A549 (cell line): ENCODE data around the gene BCO2. TPM values are rescaled to one million over a fixed set of nuclear protein-coding genes. Genes with fewer than 3 reads are reported as not detected.

Source experiments
- ATAC-seq, 2 experiments: fragments of 200-7000 bp in 1 of 2; fragments of >200 bp in 1 of 2; cut with Nextera tagmentation in 1 of 2; cut with Tn5 transposase in 1 of 2; 3 replicates each; pipeline versions ENCODE4 v1.8.0 to v1.9.1; 2018 to 2020; ENCODE audit warnings: mild to moderate bottlenecking in 1 of 2, moderate library complexity in 1 of 2
- CTCF ChIA-PET: fragments of 300-600 bp; sonication (Branson Sonifier 250); formaldehyde crosslinking; extraction: SDS; loops from one replicate; lab custom pipeline; 2021; ENCODE audit warnings: antibody characterized with exemption, inconsistent platforms; lab: Yijun Ruan, JAX
- POLR2A ChIA-PET: fragments of 350-600 bp; formaldehyde crosslinking; extraction: SDS; loops from one replicate; lab custom pipeline; 2021; ENCODE audit warnings: antibody characterized with exemption, inconsistent platforms; lab: Yijun Ruan, JAX
- DNase-seq, 2 experiments: peaks; one replicate each; pipeline versions ENCODE4 v3.0.0 to v3.0.0-alpha.2; 2011 to 2016; ENCODE audit warnings: low read depth in 1 of 2, low spot score in 1 of 2
- FAIRE-seq: peaks from 2 replicates; lab custom pipeline; 2011; peaks lifted over from hg19 to GRCh38; lab: Jason Lieb, UNC
- H3K27ac ChIP-seq, 2 experiments: fragments of >200 bp; sonication (Bioruptor Twin); formaldehyde crosslinking; 3 replicates each; pipeline ENCODE4 v1.5.1; 2016 to 2017
- H3K4me1 ChIP-seq: fragments of >200 bp; sonication (Bioruptor Twin); formaldehyde crosslinking; 3 replicates; pipeline ENCODE4 v1.6.1; 2016
- H3K4me2 ChIP-seq: fragments of >200 bp; sonication (Bioruptor Twin); formaldehyde crosslinking; 3 replicates; pipeline ENCODE4 v1.6.1; 2016
- H3K4me3 ChIP-seq: fragments of >200 bp; sonication (Bioruptor Twin); formaldehyde crosslinking; 3 replicates; pipeline ENCODE4 v1.5.1; 2016
- H3K9me3 ChIP-seq: fragments of >200 bp; sonication (Bioruptor Twin); formaldehyde crosslinking; 3 replicates; pipeline ENCODE4 v1.6.1; 2016
- BHLHE40 ChIP-seq: IDR thresholded peaks from 2 replicates; pipeline ENCODE4 v1.6.1; 2012; ENCODE audit warnings: low read depth, low read length, inconsistent platforms
- EP300 ChIP-seq, 2 experiments: fragments of >200 bp; sonication (Bioruptor Twin); formaldehyde crosslinking; IDR thresholded peaks; 2 replicates in 1 of 2; 3 replicates in 1 of 2; pipeline ENCODE4 v1.6.1; 2016 to 2017
- ESRRA ChIP-seq: fragments of 150-350 bp; IDR thresholded peaks from 2 replicates; pipeline ENCODE4 v1.6.1; 2014; ENCODE audit warnings: mild to moderate bottlenecking, low read length, borderline replicate concordance
- FOSB ChIP-seq: fragments of 250-450 bp; sonication (Bioruptor Pico); IDR thresholded peaks from 2 replicates; pipeline ENCODE4 v1.5.0; 2020; ENCODE audit warnings: mild to moderate bottlenecking, moderate library complexity
- FOXS1 ChIP-seq: fragments of 250-450 bp; sonication (Bioruptor Pico); IDR thresholded peaks from 2 replicates; pipeline ENCODE4 v1.5.0; 2020; ENCODE audit warnings: mild to moderate bottlenecking, moderate library complexity
- JUN ChIP-seq, 2 experiments: fragments of >200 bp; sonication (Bioruptor Twin); formaldehyde crosslinking; IDR thresholded peaks; 2 replicates in 1 of 2; 3 replicates in 1 of 2; pipeline ENCODE4 v1.6.1; 2016 to 2017
- NR3C1 ChIP-seq: fragments of >200 bp; sonication (Bioruptor Twin); formaldehyde crosslinking; IDR thresholded peaks from 3 replicates; pipeline ENCODE4 v1.6.1; 2017
- RNF2 ChIP-seq: fragments of 200-600 bp; sonication (generic); IDR thresholded peaks from 2 replicates; pipeline ENCODE4 v1.6.1; 2016; ENCODE audit warnings: low read depth, mild to moderate bottlenecking, antibody characterized with exemption, moderate library complexity, borderline replicate concordance
- ZNF302 ChIP-seq: fragments of 250-450 bp; sonication (Bioruptor Pico); IDR thresholded peaks from 2 replicates; pipeline ENCODE4 v1.9.0; 2021; ENCODE audit warnings: inconsistent platforms, mild to moderate bottlenecking, moderate library complexity
- WGBS: methylation state at CpG from one replicate; pipeline ENCODE4 v1.1.6; 2017; ENCODE audit errors: missing lambda C conversion rate; 5-methylcytosine and 5-hydroxymethylcytosine counted together
- polyA plus RNA-seq, 4 experiments: library from polyadenylated mRNA; depleted of rRNA in 3 of 4; stranded (reverse); fragments of >200 nt; fragmentation: RNase III in 1 of 4; extraction: RNeasy Plus Mini Kit Qiagen cat#74134 plus additional on column Dnase treatment in 1 of 4; gene quantifications; 2 replicates in 3 of 4; 3 replicates in 1 of 4; pipeline ENCODE4 v1.2.3, GENCODE V29; 2011 to 2017
- small RNA-seq, 6 experiments: library from RNA; depleted of rRNA; stranded (forward); fragments of <200 nt; gene quantifications; one replicate each; pipeline ENCODE3, GENCODE V24; 2012
- TF ChIP-seq, protein P1 (sequence below): fragments of >200 bp; sonication (Bioruptor Twin); formaldehyde crosslinking; IDR thresholded peaks from 3 replicates; pipeline ENCODE4 v1.6.1; 2016
- TF ChIP-seq, protein P2 (sequence below): fragments of >200 bp; sonication (Bioruptor Twin); formaldehyde crosslinking; IDR thresholded peaks from 3 replicates; pipeline ENCODE4 v1.5.1; 2016

BCO2 gene
- polyA plus RNA-seq, 2 of the 4 experiments (the other 2 are of a cell fraction) = 1.3 to 1.9 TPM

DNA sequence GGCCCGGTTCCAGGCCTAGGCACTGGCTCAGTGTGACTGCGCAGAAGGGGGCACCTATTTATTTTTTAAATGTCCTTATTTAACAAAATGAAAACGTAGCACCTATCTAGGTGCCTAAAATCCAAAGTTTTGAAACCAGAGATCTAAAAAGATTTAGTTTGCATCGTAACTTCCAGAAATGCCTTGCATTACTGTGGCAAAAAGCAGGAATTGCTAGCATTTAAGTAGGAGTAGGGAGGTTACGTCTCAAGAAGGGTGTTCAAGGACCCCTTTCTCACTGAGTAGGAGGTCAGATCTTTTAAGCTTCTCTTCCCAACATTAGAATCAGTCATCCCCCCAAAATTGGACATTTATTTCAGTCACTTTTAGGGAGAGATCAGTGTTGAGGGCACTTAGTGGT is 93.1 kb downstream of the BCO2 start:
- 70% methylated on average over 5 of the region's 5 CpGs for WGBS
- H3K9me3 ChIP-seq = no peaks in the 10 kb centered on the region
- no peak for DNase-seq
- no peak overlapping the region for H3K4me2 ChIP-seq
- no peak overlapping the region for H3K4me3 ChIP-seq
- TF ChIP-seq BHLHE40 (no peak), JUN (IDR thresholded peaks at IDR 0.05) (no peak), NR3C1 (no peak), ZNF302 (CRISPR knock-in tag) (no peak), ESRRA (no peak), RNF2 (no peak), FOXS1 (CRISPR knock-in tag) (no peak), EP300 (IDR thresholded peaks at IDR 0.05) (no peak), FOSB (CRISPR knock-in tag) (no peak)
- TF ChIP-seq, protein P1, sequence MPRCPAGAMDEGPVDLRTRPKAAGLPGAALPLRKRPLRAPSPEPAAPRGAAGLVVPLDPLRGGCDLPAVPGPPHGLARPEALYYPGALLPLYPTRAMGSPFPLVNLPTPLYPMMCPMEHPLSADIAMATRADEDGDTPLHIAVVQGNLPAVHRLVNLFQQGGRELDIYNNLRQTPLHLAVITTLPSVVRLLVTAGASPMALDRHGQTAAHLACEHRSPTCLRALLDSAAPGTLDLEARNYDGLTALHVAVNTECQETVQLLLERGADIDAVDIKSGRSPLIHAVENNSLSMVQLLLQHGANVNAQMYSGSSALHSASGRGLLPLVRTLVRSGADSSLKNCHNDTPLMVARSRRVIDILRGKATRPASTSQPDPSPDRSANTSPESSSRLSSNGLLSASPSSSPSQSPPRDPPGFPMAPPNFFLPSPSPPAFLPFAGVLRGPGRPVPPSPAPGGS = no peak
- TF ChIP-seq, protein P2, sequence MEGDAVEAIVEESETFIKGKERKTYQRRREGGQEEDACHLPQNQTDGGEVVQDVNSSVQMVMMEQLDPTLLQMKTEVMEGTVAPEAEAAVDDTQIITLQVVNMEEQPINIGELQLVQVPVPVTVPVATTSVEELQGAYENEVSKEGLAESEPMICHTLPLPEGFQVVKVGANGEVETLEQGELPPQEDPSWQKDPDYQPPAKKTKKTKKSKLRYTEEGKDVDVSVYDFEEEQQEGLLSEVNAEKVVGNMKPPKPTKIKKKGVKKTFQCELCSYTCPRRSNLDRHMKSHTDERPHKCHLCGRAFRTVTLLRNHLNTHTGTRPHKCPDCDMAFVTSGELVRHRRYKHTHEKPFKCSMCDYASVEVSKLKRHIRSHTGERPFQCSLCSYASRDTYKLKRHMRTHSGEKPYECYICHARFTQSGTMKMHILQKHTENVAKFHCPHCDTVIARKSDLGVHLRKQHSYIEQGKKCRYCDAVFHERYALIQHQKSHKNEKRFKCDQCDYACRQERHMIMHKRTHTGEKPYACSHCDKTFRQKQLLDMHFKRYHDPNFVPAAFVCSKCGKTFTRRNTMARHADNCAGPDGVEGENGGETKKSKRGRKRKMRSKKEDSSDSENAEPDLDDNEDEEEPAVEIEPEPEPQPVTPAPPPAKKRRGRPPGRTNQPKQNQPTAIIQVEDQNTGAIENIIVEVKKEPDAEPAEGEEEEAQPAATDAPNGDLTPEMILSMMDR = no peak
- TF ChIP-seq, all 56 proteins: peak for 0
- ATAC-seq (no peak), FAIRE-seq (no peak)
- ChIA-PET POLR2A (no interaction called here), CTCF (interaction anchor here (1.4 to 4.6 kb wide), 2 partner anchors 12 to 48 kb away, joined by 4 to 38 read pairs; no protein-coding TSS in a partner anchor)
- Histone ChIP-seq H3K27ac (no peak overlapping the region), H3K4me1 (no peaks in the 10 kb centered on the region)

Small RNA genes lying within 50 kb of the gene (small RNA-seq; reads per million reads assigned to genes)
- 0 reads per million in 6 experiments for gene MRPS36P4

Other genes starting within 250 kb of the BCO2 start
- 6.9 and 7.9 TPM in 2 replicates for gene DIXDC1, start 238.2 kb upstream of the BCO2 start, polyA plus RNA-seq (2011; rRNA removed)
- gene DIXDC1, start 238.2 kb upstream of the BCO2 start, polyA plus RNA-seq (2017; fragmentation: RNase III; extraction: RNeasy Plus Mini Kit Qiagen cat#74134 plus additional on column Dnase treatment) = 5.5 to 7.4 TPM (median 7.1 TPM) in 3 replicates
- gene DLAT, start 150.1 kb upstream of the BCO2 start, polyA plus RNA-seq (2011; rRNA removed) = 33.0 and 42.8 TPM in 2 replicates
- gene DLAT, start 150.1 kb upstream of the BCO2 start, polyA plus RNA-seq (2017; fragmentation: RNase III; extraction: RNeasy Plus Mini Kit Qiagen cat#74134 plus additional on column Dnase treatment) = 32.1 to 33.3 TPM (median 32.5 TPM) in 3 replicates
- 1.4 and 1.9 TPM in 2 replicates for gene PIH1D2, start 101.5 kb upstream of the BCO2 start, polyA plus RNA-seq (2011; rRNA removed)
- gene PIH1D2, start 101.5 kb upstream of the BCO2 start, polyA plus RNA-seq (2017; fragmentation: RNase III; extraction: RNeasy Plus Mini Kit Qiagen cat#74134 plus additional on column Dnase treatment) = 0.98 to 1.3 TPM (median 1.2 TPM) in 3 replicates
- 14.3 and 20.1 TPM in 2 replicates for gene NKAPD1, start 101.2 kb upstream of the BCO2 start, polyA plus RNA-seq (2011; rRNA removed)
- gene NKAPD1, start 101.2 kb upstream of the BCO2 start, polyA plus RNA-seq (2017; fragmentation: RNase III; extraction: RNeasy Plus Mini Kit Qiagen cat#74134 plus additional on column Dnase treatment) = 13.4 to 16.9 TPM (median 16.6 TPM) in 3 replicates
- 84.5 and 126 TPM in 2 replicates for gene TIMM8B, start 88.8 kb upstream of the BCO2 start, polyA plus RNA-seq (2011; rRNA removed)
- 85.3 to 94.0 TPM (median 87.6 TPM) in 3 replicates for gene TIMM8B, start 88.8 kb upstream of the BCO2 start, polyA plus RNA-seq (2017; fragmentation: RNase III; extraction: RNeasy Plus Mini Kit Qiagen cat#74134 plus additional on column Dnase treatment)
- 86.3 and 122 TPM in 2 replicates for gene SDHD, start 88.6 kb upstream of the BCO2 start, polyA plus RNA-seq (2011; rRNA removed)
- 91.5 to 94.5 TPM (median 94.1 TPM) in 3 replicates for gene SDHD, start 88.6 kb upstream of the BCO2 start, polyA plus RNA-seq (2017; fragmentation: RNase III; extraction: RNeasy Plus Mini Kit Qiagen cat#74134 plus additional on column Dnase treatment)
- gene IL18, start 11.4 kb upstream of the BCO2 start, polyA plus RNA-seq (2011; rRNA removed) = 87.1 and 95.5 TPM in 2 replicates
- gene IL18, start 11.4 kb upstream of the BCO2 start, polyA plus RNA-seq (2017; fragmentation: RNase III; extraction: RNeasy Plus Mini Kit Qiagen cat#74134 plus additional on column Dnase treatment) = 114 to 122 TPM (median 119 TPM) in 3 replicates
- not detected in 2 replicates for gene TEX12, start 8.1 kb upstream of the BCO2 start, polyA plus RNA-seq (2011; rRNA removed)
- gene TEX12, start 8.1 kb upstream of the BCO2 start, polyA plus RNA-seq (2017; fragmentation: RNase III; extraction: RNeasy Plus Mini Kit Qiagen cat#74134 plus additional on column Dnase treatment) = not detected in 3 replicates
- gene PTS, start 50.9 kb downstream of the BCO2 start, polyA plus RNA-seq (2011; rRNA removed) = 34.0 and 48.5 TPM in 2 replicates
- gene PTS, start 50.9 kb downstream of the BCO2 start, polyA plus RNA-seq (2017; fragmentation: RNase III; extraction: RNeasy Plus Mini Kit Qiagen cat#74134 plus additional on column Dnase treatment) = 33.6 to 34.4 TPM (median 33.9 TPM) in 3 replicates
- gene PLET1, start 85.3 kb downstream of the BCO2 start, polyA plus RNA-seq (2011; rRNA removed) = not detected in 2 replicates
- gene PLET1, start 85.3 kb downstream of the BCO2 start, polyA plus RNA-seq (2017; fragmentation: RNase III; extraction: RNeasy Plus Mini Kit Qiagen cat#74134 plus additional on column Dnase treatment) = not detected in 3 replicates